C4-2B (cell line): ENCODE results near the gene ZNF672.

Source experiments
- ZFX ChIP-seq: fragments of 450-650 bp; IDR thresholded peaks from 2 replicates; pipeline ENCODE4 v1.6.1; 2017
- TF ChIP-seq, protein P1 (sequence below): fragments of 450-650 bp; conservative IDR thresholded peaks from 2 replicates; pipeline ENCODE4 v1.5.1; 2017; ENCODE audit warnings: mild to moderate bottlenecking

GRCh38 chr1:248824301-248824700 is 13.7 kb upstream of the ZNF672 start:
- TF ChIP-seq, protein P1, sequence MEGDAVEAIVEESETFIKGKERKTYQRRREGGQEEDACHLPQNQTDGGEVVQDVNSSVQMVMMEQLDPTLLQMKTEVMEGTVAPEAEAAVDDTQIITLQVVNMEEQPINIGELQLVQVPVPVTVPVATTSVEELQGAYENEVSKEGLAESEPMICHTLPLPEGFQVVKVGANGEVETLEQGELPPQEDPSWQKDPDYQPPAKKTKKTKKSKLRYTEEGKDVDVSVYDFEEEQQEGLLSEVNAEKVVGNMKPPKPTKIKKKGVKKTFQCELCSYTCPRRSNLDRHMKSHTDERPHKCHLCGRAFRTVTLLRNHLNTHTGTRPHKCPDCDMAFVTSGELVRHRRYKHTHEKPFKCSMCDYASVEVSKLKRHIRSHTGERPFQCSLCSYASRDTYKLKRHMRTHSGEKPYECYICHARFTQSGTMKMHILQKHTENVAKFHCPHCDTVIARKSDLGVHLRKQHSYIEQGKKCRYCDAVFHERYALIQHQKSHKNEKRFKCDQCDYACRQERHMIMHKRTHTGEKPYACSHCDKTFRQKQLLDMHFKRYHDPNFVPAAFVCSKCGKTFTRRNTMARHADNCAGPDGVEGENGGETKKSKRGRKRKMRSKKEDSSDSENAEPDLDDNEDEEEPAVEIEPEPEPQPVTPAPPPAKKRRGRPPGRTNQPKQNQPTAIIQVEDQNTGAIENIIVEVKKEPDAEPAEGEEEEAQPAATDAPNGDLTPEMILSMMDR = no peak
- no peak for TF ChIP-seq ZFX
